ENCODE results near the gene GRAP2. TPM values are rescaled to one million over a fixed set of nuclear protein-coding genes. Genes with fewer than 3 reads are reported as not detected.
"Not testable (repeated sequence)": the region's sequence is repeated elsewhere in the genome, so short reads cannot be mapped to it uniquely, and the experiment has no call there.

GRAP2 gene
- total and polyA plus RNA-seq, 2 donors (not counting 1 experiment from before 2014, with no cell fraction given), result 13.5 to 26.4 TPM

DNA sequence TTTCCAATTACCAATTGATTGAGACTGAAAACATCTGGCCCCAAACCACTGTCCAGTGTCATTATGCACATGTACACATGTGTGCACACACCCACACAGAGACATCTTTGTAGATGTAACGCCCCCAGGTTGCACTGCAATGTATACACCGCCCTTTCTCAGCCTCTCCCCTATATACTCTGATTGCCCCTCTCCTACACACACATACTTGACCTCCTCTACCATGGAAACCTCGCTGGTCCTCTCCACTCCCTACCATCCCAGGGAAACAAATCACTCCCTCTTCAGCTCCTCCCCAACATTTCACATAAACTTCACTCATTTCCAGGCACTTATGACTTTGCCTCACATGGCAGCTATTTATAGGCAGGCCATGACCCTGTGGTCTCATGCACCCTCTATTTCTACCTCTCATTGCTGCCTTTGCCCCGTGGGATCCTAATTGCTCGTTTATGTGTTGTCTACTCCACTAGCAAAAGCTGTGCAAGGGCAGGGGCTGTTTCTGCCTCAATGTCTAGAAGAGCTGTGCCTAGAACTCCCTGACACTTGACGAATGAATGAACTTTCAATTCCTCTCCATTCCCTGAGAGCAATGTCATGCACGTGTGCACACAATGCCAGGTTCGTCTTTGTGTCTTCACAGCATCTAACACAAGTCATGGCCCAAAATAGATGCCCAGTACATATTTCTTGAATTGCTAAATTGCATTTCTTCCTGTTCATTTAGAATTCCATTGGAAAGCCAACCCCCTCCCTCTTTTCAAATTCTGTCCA lies 49.3 kb downstream of the GRAP2 start:
- TF ChIP-seq, protein P1, sequence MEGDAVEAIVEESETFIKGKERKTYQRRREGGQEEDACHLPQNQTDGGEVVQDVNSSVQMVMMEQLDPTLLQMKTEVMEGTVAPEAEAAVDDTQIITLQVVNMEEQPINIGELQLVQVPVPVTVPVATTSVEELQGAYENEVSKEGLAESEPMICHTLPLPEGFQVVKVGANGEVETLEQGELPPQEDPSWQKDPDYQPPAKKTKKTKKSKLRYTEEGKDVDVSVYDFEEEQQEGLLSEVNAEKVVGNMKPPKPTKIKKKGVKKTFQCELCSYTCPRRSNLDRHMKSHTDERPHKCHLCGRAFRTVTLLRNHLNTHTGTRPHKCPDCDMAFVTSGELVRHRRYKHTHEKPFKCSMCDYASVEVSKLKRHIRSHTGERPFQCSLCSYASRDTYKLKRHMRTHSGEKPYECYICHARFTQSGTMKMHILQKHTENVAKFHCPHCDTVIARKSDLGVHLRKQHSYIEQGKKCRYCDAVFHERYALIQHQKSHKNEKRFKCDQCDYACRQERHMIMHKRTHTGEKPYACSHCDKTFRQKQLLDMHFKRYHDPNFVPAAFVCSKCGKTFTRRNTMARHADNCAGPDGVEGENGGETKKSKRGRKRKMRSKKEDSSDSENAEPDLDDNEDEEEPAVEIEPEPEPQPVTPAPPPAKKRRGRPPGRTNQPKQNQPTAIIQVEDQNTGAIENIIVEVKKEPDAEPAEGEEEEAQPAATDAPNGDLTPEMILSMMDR (IDR thresholded peaks at IDR 0.05), result no peak
- no peak for TF ChIP-seq EZH2 (IDR thresholded peaks at IDR 0.05; ENCODE audit: borderline replicate concordance, insufficient read depth, low read depth, low read length, poor library complexity, severe bottlenecking)
- no peaks in the 10 kb centered on the region for H4K20me1 ChIP-seq (ENCODE audit: control insufficient read depth, insufficient read depth, low read length, poor library complexity, severe bottlenecking)
- peaks cover 67% of the 10 kb centered on the region for H3K4me1 Mint-ChIP-seq
- H3K27me3 ChIP-seq (replicated peaks in 1 of 4; ENCODE audit: control extremely low read depth in 1 of 4, control insufficient read depth in 3 of 4, insufficient read depth in 4 of 4, low read length in 3 of 4), result no peaks in the 10 kb centered on the region
- peaks cover 55 to 66% of the 10 kb centered on the region in 2 donors for H3K4me1 ChIP-seq (ENCODE audit: control insufficient read depth in 2 of 2, insufficient read depth in 2 of 2, low read length in 2 of 2)
- H3K27ac Mint-ChIP-seq, result peak overlapping the region; percentile 2
- no peak overlapping the region for H3K9ac ChIP-seq (ENCODE audit: low read length)
- H3K9me3 Mint-ChIP-seq (ENCODE audit: insufficient read depth), result no peaks in the 10 kb centered on the region
- H3K36me3 ChIP-seq (replicated peaks in 1 of 2; ENCODE audit: control extremely low read depth in 1 of 2, control insufficient read depth in 1 of 2, extremely low read depth in 1 of 2, insufficient read depth in 2 of 2, low read length in 1 of 2), result peaks cover 0 to 9% of the 10 kb centered on the region in 2 experiments
- ChIA-PET POLR2A (no interaction called here), CTCF (interaction anchor here (1.2 to 1.9 kb wide), 2 partner anchors 9 to 75 kb away, joined by 3 to 8 read pairs; no protein-coding TSS in a partner anchor)
- no peaks in the 10 kb centered on the region for H3K9me3 ChIP-seq (ENCODE audit: control extremely low read depth in 1 of 3, control insufficient read depth in 2 of 3, insufficient read depth in 1 of 3, low read length in 2 of 3)
- H3K79me2 ChIP-seq (ENCODE audit: control insufficient read depth, insufficient read depth, low read length), result peaks cover 23% of the 10 kb centered on the region
- no peak overlapping the region for H3K27ac ChIP-seq (ENCODE audit: low read length in 2 of 2)
- H3K4me3 ChIP-seq (ENCODE audit: control extremely low read depth in 1 of 5, extremely low read depth in 1 of 5, insufficient read depth in 1 of 5, low read depth in 2 of 5, low read length in 4 of 5), result no peak overlapping the region
- peak overlapping the region; percentile 7 for H3K4me3 Mint-ChIP-seq
- no peaks in the 10 kb centered on the region for H3K27me3 Mint-ChIP-seq
- DNase-seq (peak; percentile 50), ATAC-seq (ENCODE audit: low read depth) (peak; percentile 44)
- intact Hi-C loops (cut with micrococcal nuclease), result loop anchor here (5.0 kb wide), 1 partner anchor 72 kb away; no protein-coding TSS in a partner anchor
- peak overlapping the region; percentile 41 for H3K4me2 ChIP-seq (replicated peaks; ENCODE audit: low read depth, low read length, poor library complexity, severe bottlenecking)
- H2AFZ ChIP-seq (ENCODE audit: insufficient read depth, low read depth, low read length, poor library complexity, severe bottlenecking), result no peak overlapping the region
- WGBS (ENCODE audit: insufficient coverage), result 34% methylated on average over 8 of the region's 8 CpGs

DNA sequence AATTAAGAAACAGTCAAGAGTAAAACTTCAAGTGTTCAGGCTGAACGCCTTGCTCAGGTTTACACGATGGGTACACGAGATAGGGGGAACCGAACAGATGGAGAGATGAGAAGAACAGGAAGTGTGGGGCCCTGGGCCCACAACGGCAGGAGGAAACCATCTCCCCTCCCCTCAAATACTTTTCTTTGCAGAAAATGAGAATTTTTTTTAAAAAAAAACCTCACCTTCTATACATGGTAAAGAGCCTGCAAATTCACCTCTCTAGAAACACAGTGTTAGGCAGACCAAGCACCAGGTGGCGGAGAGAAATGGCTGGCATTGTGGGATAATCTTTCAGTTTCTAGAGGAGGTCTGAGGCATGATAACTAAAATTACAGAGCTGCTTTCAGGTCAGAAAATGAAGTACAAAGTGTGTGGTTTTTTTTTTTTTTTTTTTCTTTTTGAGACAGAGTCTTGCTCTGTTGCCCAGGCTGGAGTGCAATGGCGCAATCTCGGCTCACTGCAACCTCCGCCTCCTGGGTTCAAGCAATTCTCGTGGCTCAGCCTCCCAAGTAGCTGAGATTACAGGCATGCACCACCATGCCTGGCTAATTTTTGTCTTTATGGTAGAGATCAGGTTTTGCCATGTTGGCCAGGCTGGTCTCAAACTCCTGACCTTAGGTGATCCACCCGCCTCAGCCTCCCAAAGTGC lies 50.9 kb downstream of the GRAP2 start:
- ATAC-seq (ENCODE audit: low read depth); DNase-seq; H3K27me3 ChIP-seq (replicated peaks in 1 of 4; ENCODE audit: control extremely low read depth in 1 of 4, control insufficient read depth in 3 of 4, insufficient read depth in 4 of 4, low read length in 3 of 4); H4K20me1 ChIP-seq (ENCODE audit: control insufficient read depth, insufficient read depth, low read length, poor library complexity, severe bottlenecking); H3K9me3 ChIP-seq (ENCODE audit: control extremely low read depth in 1 of 3, control insufficient read depth in 2 of 3, insufficient read depth in 1 of 3, low read length in 2 of 3); H3K27me3 Mint-ChIP-seq; H3K27ac Mint-ChIP-seq; H3K9ac ChIP-seq (ENCODE audit: low read length); H2AFZ ChIP-seq (ENCODE audit: insufficient read depth, low read depth, low read length, poor library complexity, severe bottlenecking); H3K27ac ChIP-seq (ENCODE audit: low read length in 2 of 2); H3K9me3 Mint-ChIP-seq (ENCODE audit: insufficient read depth); H3K4me3 ChIP-seq (ENCODE audit: control extremely low read depth in 1 of 5, extremely low read depth in 1 of 5, insufficient read depth in 1 of 5, low read depth in 2 of 5, low read length in 4 of 5): not testable (repeated sequence)
- Histone ChIP-seq H3K79me2 (ENCODE audit: control insufficient read depth, insufficient read depth, low read length) (peaks cover 18% of the 10 kb centered on the region), H3K4me1 (ENCODE audit: control insufficient read depth in 2 of 2, insufficient read depth in 2 of 2, low read length in 2 of 2) (peaks cover 47 to 62% of the 10 kb centered on the region in 2 donors), H3K36me3 (replicated peaks in 1 of 2; ENCODE audit: control extremely low read depth in 1 of 2, control insufficient read depth in 1 of 2, extremely low read depth in 1 of 2, insufficient read depth in 2 of 2, low read length in 1 of 2) (peaks cover 0 to 12% of the 10 kb centered on the region in 2 experiments), H3K4me2 (replicated peaks; ENCODE audit: low read depth, low read length, poor library complexity, severe bottlenecking) (peak overlapping the region; percentile 41)
- peaks cover 62% of the 10 kb centered on the region for H3K4me1 Mint-ChIP-seq
- ChIA-PET CTCF (interaction anchor here (1.7 to 1.9 kb wide), 2 partner anchors 10 to 74 kb away, joined by 4 to 8 read pairs; no protein-coding TSS in a partner anchor), POLR2A (interaction anchor here (0.6 kb wide), 1 partner anchor 869 kb away, joined by 6 read pairs; no protein-coding TSS in a partner anchor)
- intact Hi-C loops (cut with micrococcal nuclease), result loop anchor here (5.0 kb wide), 1 partner anchor 71 kb away; no protein-coding TSS in a partner anchor
- peak overlapping the region; percentile 44 for H3K4me3 Mint-ChIP-seq
- WGBS (ENCODE audit: insufficient coverage), result 53% methylated on average over 5 of the region's 11 CpGs
